Tibial nerve (tissue), 4 donors: ENCODE results near the gene BICDL2.

Experiments
- EP300 ChIP-seq, 2 donors: sonication (generic); formaldehyde crosslinking; IDR thresholded peaks; one replicate each; pipeline ENCODE4 v1.6.1; 2017; ENCODE audit warnings: antibody characterized with exemption in 2 of 2, mild to moderate bottlenecking in 1 of 2
- POLR2A ChIP-seq, 2 donors: fragments of 450-650 bp; IDR thresholded peaks; one replicate each; pipeline ENCODE4 v1.6.1; 2017; ENCODE audit warnings: antibody characterized with exemption in 2 of 2, mild to moderate bottlenecking in 2 of 2, moderate library complexity in 2 of 2
- TF ChIP-seq, protein P1 (sequence below), 5 experiments: fragments of 200-600 bp in 3 of 5; fragments of 450-650 bp in 2 of 5; sonication (generic) in 3 of 5; IDR thresholded peaks; one replicate each; pipeline ENCODE4 v1.5.1; 2016 to 2019; ENCODE audit warnings: antibody characterized with exemption in 5 of 5, mild to moderate bottlenecking in 3 of 5, moderate library complexity in 2 of 5

DNA sequence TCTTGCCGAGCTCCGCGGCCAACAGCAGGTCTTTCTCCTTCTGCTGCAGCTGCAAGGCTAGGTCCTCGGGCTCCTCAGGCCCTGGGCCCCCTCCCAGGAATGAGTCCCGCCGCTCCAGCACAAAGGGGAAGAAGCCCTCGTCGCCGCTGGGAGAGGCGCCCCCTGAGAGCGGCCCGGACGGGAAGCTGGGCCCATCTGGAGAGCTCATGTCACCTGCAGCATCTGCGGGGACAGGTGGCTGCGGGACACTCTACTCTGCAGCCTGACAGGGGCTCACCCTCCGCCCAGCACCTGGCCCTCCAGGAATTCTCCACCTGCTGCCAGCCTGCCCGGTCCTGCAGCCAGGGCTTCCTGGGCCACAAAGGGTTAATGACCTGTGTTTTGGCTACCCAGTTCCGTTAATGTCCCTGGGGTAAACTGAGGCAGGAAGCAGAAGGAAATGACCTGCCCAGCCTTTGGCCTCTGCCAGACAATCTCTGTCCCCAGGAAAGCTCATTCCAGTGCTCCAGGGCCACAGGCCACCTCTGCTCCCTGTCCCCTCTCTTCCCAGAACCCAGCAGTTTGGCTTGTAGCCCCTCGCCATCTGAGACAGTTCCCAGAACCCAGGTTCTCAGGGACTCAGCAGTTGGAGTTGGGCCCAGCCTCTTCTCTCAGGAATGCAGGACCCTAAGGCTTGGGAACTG lies 1.3 kb downstream of the BICDL2 start:
- TF ChIP-seq POLR2A (IDR thresholded peaks at IDR 0.05) (no peak), EP300 (IDR thresholded peaks at IDR 0.05) (no peak)
- TF ChIP-seq, protein P1, sequence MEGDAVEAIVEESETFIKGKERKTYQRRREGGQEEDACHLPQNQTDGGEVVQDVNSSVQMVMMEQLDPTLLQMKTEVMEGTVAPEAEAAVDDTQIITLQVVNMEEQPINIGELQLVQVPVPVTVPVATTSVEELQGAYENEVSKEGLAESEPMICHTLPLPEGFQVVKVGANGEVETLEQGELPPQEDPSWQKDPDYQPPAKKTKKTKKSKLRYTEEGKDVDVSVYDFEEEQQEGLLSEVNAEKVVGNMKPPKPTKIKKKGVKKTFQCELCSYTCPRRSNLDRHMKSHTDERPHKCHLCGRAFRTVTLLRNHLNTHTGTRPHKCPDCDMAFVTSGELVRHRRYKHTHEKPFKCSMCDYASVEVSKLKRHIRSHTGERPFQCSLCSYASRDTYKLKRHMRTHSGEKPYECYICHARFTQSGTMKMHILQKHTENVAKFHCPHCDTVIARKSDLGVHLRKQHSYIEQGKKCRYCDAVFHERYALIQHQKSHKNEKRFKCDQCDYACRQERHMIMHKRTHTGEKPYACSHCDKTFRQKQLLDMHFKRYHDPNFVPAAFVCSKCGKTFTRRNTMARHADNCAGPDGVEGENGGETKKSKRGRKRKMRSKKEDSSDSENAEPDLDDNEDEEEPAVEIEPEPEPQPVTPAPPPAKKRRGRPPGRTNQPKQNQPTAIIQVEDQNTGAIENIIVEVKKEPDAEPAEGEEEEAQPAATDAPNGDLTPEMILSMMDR (IDR thresholded peaks at IDR 0.05): no peak
